HEK293 (cell line): ENCODE results near the gene JOSD1.

ENCODE experiments used
- GFI1B ChIP-seq: fragments of 450-650 bp; formaldehyde crosslinking; IDR thresholded peaks from 2 replicates; pipeline ENCODE4 v1.5.1; 2016; ENCODE audit warnings: missing biosample characterization, missing genetic modification characterization
- HOXC10 ChIP-seq: sonication (generic); formaldehyde crosslinking; IDR thresholded peaks from 2 replicates; pipeline ENCODE4 v1.8.1; 2023; ENCODE audit warnings: mild to moderate bottlenecking, missing genetic modification reagents
- IKZF3 ChIP-seq: fragments of 450-650 bp; IDR thresholded peaks from 2 replicates; pipeline ENCODE4 v1.5.0; 2018; ENCODE audit warnings: missing biosample characterization, mild to moderate bottlenecking, missing genetic modification characterization, moderate library complexity
- KLF1 ChIP-seq: fragments of 450-650 bp; formaldehyde crosslinking; IDR thresholded peaks from 2 replicates; pipeline ENCODE4 v1.5.1; 2016; ENCODE audit warnings: missing biosample characterization, missing genetic modification characterization
- KLF16 ChIP-seq: fragments of 450-650 bp; formaldehyde crosslinking; IDR thresholded peaks from 2 replicates; pipeline ENCODE4 v1.5.1; 2017; ENCODE audit warnings: missing biosample characterization, missing genetic modification characterization
- SCRT1 ChIP-seq: fragments of 450-650 bp; formaldehyde crosslinking; IDR thresholded peaks from 2 replicates; pipeline ENCODE4 v1.5.1; 2016; ENCODE audit warnings: missing biosample characterization, missing genetic modification characterization, borderline replicate concordance
- SP3 ChIP-seq: fragments of 450-650 bp; formaldehyde crosslinking; IDR thresholded peaks from 2 replicates; pipeline ENCODE4 v1.5.1; 2016; ENCODE audit warnings: missing biosample characterization, missing genetic modification characterization
- ZBTB7A ChIP-seq: fragments of 450-650 bp; formaldehyde crosslinking; IDR thresholded peaks from 2 replicates; pipeline ENCODE4 v1.5.1; 2016; ENCODE audit warnings: low read depth, missing biosample characterization, missing genetic modification characterization
- ZEB2 ChIP-seq: fragments of 450-650 bp; formaldehyde crosslinking; IDR thresholded peaks from 2 replicates; pipeline ENCODE4 v1.5.1; 2016; ENCODE audit warnings: missing biosample characterization, missing genetic modification characterization
- ZNF10 ChIP-seq: fragments of 450-650 bp; formaldehyde crosslinking; IDR thresholded peaks from 2 replicates; pipeline ENCODE4 v1.5.1; 2017; ENCODE audit warnings: missing biosample characterization, missing genetic modification characterization
- ZNF121 ChIP-seq: fragments of 450-650 bp; formaldehyde crosslinking; IDR thresholded peaks from 2 replicates; pipeline ENCODE4 v1.5.1; 2016; ENCODE audit warnings: missing biosample characterization, missing genetic modification characterization
- ZNF138 ChIP-seq: fragments of 450-650 bp; formaldehyde crosslinking; IDR thresholded peaks from 2 replicates; pipeline ENCODE4 v1.5.1; 2016; ENCODE audit warnings: missing biosample characterization, missing genetic modification characterization, borderline replicate concordance
- ZNF140 ChIP-seq: fragments of 450-650 bp; formaldehyde crosslinking; IDR thresholded peaks from 2 replicates; pipeline ENCODE4 v1.5.1; 2016; ENCODE audit warnings: missing biosample characterization, missing genetic modification characterization
- ZNF155 ChIP-seq: fragments of 450-650 bp; formaldehyde crosslinking; IDR thresholded peaks from 2 replicates; pipeline ENCODE4 v1.5.1; 2016; ENCODE audit warnings: missing biosample characterization, missing genetic modification characterization
- ZNF169 ChIP-seq: fragments of 450-650 bp; formaldehyde crosslinking; IDR thresholded peaks from 2 replicates; pipeline ENCODE4 v1.5.1; 2016; ENCODE audit warnings: missing biosample characterization, missing genetic modification characterization
- ZNF214 ChIP-seq: fragments of 450-650 bp; formaldehyde crosslinking; IDR thresholded peaks from 2 replicates; pipeline ENCODE4 v1.5.1; 2017; ENCODE audit warnings: missing biosample characterization, mild to moderate bottlenecking, missing genetic modification characterization, borderline replicate concordance
- ZNF248 ChIP-seq: fragments of 450-650 bp; formaldehyde crosslinking; IDR thresholded peaks from 2 replicates; pipeline ENCODE4 v1.5.1; 2017; ENCODE audit warnings: missing biosample characterization, missing genetic modification characterization
- ZNF274 ChIP-seq, 2 experiments: fragments of 200-500 bp in 1 of 2; fragments of 450-650 bp in 1 of 2; sonication (Bioruptor generic) in 1 of 2; formaldehyde crosslinking in 1 of 2; IDR thresholded peaks; 2 replicates each; pipeline versions ENCODE4 v1.5.1 to v1.6.1; 2014 to 2016; ENCODE audit warnings: borderline replicate concordance in 1 of 2, inconsistent platforms in 1 of 2, low read length in 1 of 2, missing biosample characterization in 1 of 2, missing genetic modification characterization in 1 of 2
- ZNF354C ChIP-seq: fragments of 450-650 bp; formaldehyde crosslinking; IDR thresholded peaks from 2 replicates; pipeline ENCODE4 v1.5.1; 2016; ENCODE audit warnings: missing biosample characterization, missing genetic modification characterization, low read depth, borderline replicate concordance
- ZNF404 ChIP-seq: fragments of 450-650 bp; formaldehyde crosslinking; IDR thresholded peaks from 2 replicates; pipeline ENCODE4 v1.5.1; 2017; ENCODE audit warnings: missing biosample characterization, missing genetic modification characterization
- ZNF501 ChIP-seq: fragments of 450-650 bp; formaldehyde crosslinking; IDR thresholded peaks from 2 replicates; pipeline ENCODE4 v1.5.1; 2016; ENCODE audit warnings: missing biosample characterization, missing genetic modification characterization
- ZNF555 ChIP-seq: fragments of 450-650 bp; formaldehyde crosslinking; conservative IDR thresholded peaks from 2 replicates; pipeline ENCODE4 v1.5.1; 2017; ENCODE audit warnings: missing biosample characterization, mild to moderate bottlenecking, missing genetic modification characterization, inconsistent platforms
- ZNF623 ChIP-seq: fragments of 450-650 bp; formaldehyde crosslinking; IDR thresholded peaks from 2 replicates; pipeline ENCODE4 v1.5.1; 2016; ENCODE audit warnings: missing biosample characterization, missing genetic modification characterization
- ZNF624 ChIP-seq: fragments of 450-650 bp; formaldehyde crosslinking; IDR thresholded peaks from 2 replicates; pipeline ENCODE4 v1.5.1; 2017; ENCODE audit warnings: missing biosample characterization, missing genetic modification characterization
- ZNF654 ChIP-seq: fragments of 450-650 bp; formaldehyde crosslinking; IDR thresholded peaks from 2 replicates; pipeline ENCODE4 v1.5.1; 2016; ENCODE audit warnings: low read depth, missing biosample characterization, missing genetic modification characterization
- ZNF664 ChIP-seq: fragments of 450-650 bp; formaldehyde crosslinking; IDR thresholded peaks from 2 replicates; pipeline ENCODE4 v1.5.1; 2016; ENCODE audit warnings: missing biosample characterization, missing genetic modification characterization
- ZNF701 ChIP-seq: fragments of 450-650 bp; formaldehyde crosslinking; IDR thresholded peaks from 2 replicates; pipeline ENCODE4 v1.5.1; 2016; ENCODE audit warnings: missing biosample characterization, missing genetic modification characterization
- TF ChIP-seq, protein P1 (sequence below): fragments of 450-650 bp; formaldehyde crosslinking; IDR thresholded peaks from 2 replicates; pipeline ENCODE4 v1.5.1; 2016; ENCODE audit warnings: missing biosample characterization, missing genetic modification characterization
- TF ChIP-seq, protein P2 (sequence below): fragments of 450-650 bp; formaldehyde crosslinking; IDR thresholded peaks from 2 replicates; pipeline ENCODE4 v1.5.1; 2017; ENCODE audit warnings: missing biosample characterization, missing genetic modification characterization
- TF ChIP-seq, protein P3 (sequence below): fragments of 450-650 bp; formaldehyde crosslinking; IDR thresholded peaks from 2 replicates; pipeline ENCODE4 v1.5.1; 2017; ENCODE audit warnings: missing biosample characterization, missing genetic modification characterization
- TF ChIP-seq, protein P4 (sequence below): fragments of 450-650 bp; formaldehyde crosslinking; IDR thresholded peaks from 2 replicates; pipeline ENCODE4 v1.5.1; 2016; ENCODE audit warnings: missing biosample characterization, missing genetic modification characterization
- TF ChIP-seq, protein P5 (sequence below): fragments of 450-650 bp; formaldehyde crosslinking; IDR thresholded peaks from 2 replicates; pipeline ENCODE4 v1.5.1; 2016; ENCODE audit warnings: missing biosample characterization, missing genetic modification characterization

The JOSD1 gene

DNA sequence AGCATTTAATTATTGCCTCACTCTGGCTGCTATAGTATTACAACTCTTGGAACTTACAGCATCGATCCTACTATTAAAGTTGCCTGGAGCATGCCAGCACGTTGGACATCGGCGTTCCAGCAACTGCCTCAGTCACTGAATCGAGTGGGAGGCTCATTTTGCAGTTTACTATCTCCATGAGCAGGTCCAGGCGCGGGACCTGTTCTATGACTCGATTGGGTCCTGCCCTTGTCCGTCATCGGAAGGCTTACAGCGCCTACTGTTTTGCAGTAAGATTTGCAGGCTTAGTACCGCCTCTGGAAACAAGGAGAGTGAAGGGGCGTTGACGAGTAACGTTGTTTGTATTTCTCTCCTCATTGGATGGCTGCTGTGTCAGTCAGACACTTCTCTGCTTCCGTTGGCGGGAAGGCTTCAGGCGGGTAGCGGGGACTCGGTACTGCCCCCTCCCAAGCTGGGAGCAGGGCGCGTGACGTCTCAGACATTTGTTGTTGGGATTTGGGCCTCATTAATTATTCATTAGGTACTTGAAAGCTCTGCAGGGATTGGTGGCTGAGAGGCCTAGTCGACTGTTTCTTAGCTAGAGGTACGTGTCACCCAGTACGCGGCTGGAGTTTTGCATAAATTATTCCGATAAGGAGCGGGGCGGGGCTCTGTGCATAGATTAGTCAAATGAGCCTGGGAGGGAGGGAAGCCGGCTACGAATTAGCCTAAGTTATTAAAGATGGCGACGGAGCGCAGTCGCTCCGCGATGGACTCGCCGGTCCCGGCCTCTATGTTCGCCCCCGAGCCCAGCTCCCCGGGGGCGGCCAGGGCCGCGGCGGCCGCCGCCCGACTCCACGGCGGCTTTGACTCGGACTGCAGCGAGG is 4.7 kb upstream of the JOSD1 start, which contains the start of gene GTPBP1 (continued):
- TF ChIP-seq, protein P1, sequence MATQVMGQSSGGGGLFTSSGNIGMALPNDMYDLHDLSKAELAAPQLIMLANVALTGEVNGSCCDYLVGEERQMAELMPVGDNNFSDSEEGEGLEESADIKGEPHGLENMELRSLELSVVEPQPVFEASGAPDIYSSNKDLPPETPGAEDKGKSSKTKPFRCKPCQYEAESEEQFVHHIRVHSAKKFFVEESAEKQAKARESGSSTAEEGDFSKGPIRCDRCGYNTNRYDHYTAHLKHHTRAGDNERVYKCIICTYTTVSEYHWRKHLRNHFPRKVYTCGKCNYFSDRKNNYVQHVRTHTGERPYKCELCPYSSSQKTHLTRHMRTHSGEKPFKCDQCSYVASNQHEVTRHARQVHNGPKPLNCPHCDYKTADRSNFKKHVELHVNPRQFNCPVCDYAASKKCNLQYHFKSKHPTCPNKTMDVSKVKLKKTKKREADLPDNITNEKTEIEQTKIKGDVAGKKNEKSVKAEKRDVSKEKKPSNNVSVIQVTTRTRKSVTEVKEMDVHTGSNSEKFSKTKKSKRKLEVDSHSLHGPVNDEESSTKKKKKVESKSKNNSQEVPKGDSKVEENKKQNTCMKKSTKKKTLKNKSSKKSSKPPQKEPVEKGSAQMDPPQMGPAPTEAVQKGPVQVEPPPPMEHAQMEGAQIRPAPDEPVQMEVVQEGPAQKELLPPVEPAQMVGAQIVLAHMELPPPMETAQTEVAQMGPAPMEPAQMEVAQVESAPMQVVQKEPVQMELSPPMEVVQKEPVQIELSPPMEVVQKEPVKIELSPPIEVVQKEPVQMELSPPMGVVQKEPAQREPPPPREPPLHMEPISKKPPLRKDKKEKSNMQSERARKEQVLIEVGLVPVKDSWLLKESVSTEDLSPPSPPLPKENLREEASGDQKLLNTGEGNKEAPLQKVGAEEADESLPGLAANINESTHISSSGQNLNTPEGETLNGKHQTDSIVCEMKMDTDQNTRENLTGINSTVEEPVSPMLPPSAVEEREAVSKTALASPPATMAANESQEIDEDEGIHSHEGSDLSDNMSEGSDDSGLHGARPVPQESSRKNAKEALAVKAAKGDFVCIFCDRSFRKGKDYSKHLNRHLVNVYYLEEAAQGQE (tag by site-specific recombination) = no peak
- TF ChIP-seq, protein P2, sequence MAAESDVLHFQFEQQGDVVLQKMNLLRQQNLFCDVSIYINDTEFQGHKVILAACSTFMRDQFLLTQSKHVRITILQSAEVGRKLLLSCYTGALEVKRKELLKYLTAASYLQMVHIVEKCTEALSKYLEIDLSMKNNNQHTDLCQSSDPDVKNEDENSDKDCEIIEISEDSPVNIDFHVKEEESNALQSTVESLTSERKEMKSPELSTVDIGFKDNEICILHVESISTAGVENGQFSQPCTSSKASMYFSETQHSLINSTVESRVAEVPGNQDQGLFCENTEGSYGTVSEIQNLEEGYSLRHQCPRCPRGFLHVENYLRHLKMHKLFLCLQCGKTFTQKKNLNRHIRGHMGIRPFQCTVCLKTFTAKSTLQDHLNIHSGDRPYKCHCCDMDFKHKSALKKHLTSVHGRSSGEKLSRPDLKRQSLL (tag by site-specific recombination) = peak; percentile 47; the same call in 1 of the 2 replicates
- no peak for TF ChIP-seq ZNF404 (tag by site-specific recombination)
- no peak for TF ChIP-seq ZNF121 (tag by site-specific recombination)
- no peak for TF ChIP-seq ZBTB7A (tag by site-specific recombination)
- TF ChIP-seq, protein P3, sequence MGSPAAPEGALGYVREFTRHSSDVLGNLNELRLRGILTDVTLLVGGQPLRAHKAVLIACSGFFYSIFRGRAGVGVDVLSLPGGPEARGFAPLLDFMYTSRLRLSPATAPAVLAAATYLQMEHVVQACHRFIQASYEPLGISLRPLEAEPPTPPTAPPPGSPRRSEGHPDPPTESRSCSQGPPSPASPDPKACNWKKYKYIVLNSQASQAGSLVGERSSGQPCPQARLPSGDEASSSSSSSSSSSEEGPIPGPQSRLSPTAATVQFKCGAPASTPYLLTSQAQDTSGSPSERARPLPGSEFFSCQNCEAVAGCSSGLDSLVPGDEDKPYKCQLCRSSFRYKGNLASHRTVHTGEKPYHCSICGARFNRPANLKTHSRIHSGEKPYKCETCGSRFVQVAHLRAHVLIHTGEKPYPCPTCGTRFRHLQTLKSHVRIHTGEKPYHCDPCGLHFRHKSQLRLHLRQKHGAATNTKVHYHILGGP (tag by site-specific recombination) = no peak
- no peak for TF ChIP-seq ZNF140 (tag by site-specific recombination)
- TF ChIP-seq ZNF664 (tag by site-specific recombination) = no peak
- TF ChIP-seq, protein P4, sequence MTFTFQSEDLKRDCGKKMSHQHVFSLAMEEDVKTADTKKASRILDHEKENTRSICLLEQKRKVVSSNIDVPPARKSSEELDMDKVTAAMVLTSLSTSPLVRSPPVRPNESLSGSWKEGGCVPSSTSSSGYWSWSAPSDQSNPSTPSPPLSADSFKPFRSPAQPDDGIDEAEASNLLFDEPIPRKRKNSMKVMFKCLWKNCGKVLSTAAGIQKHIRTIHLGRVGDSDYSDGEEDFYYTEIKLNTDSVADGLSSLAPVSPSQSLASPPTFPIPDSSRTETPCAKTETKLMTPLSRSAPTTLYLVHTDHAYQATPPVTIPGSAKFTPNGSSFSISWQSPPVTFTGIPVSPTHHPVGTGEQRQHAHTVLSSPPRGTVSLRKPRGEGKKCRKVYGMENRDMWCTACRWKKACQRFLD (tag by site-specific recombination) = no peak
- TF ChIP-seq GFI1B (tag by site-specific recombination) = no peak
- no peak for TF ChIP-seq ZNF654 (tag by site-specific recombination)
- TF ChIP-seq ZNF214 (tag by site-specific recombination) = no peak
- no peak for TF ChIP-seq KLF16 (tag by site-specific recombination)
- TF ChIP-seq ZNF555 (tag by site-specific recombination) = no peak
- no peak for TF ChIP-seq ZNF354C (tag by site-specific recombination)
- TF ChIP-seq HOXC10 = no peak
- TF ChIP-seq ZNF624 = no peak
- TF ChIP-seq ZNF169 (tag by site-specific recombination) = no peak
- peak; percentile 98 for TF ChIP-seq SP3 (tag by site-specific recombination)
- no peak for TF ChIP-seq ZNF701 (tag by site-specific recombination)
- TF ChIP-seq, protein P5, sequence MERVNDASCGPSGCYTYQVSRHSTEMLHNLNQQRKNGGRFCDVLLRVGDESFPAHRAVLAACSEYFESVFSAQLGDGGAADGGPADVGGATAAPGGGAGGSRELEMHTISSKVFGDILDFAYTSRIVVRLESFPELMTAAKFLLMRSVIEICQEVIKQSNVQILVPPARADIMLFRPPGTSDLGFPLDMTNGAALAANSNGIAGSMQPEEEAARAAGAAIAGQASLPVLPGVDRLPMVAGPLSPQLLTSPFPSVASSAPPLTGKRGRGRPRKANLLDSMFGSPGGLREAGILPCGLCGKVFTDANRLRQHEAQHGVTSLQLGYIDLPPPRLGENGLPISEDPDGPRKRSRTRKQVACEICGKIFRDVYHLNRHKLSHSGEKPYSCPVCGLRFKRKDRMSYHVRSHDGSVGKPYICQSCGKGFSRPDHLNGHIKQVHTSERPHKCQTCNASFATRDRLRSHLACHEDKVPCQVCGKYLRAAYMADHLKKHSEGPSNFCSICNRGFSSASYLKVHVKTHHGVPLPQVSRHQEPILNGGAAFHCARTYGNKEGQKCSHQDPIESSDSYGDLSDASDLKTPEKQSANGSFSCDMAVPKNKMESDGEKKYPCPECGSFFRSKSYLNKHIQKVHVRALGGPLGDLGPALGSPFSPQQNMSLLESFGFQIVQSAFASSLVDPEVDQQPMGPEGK (tag by site-specific recombination) = peak; percentile 94
- no peak for TF ChIP-seq ZNF248 (tag by site-specific recombination)
- no peak for TF ChIP-seq ZNF138 (tag by site-specific recombination)
- TF ChIP-seq ZNF501 (tag by site-specific recombination) = no peak
- peak; percentile 36; the same call in 1 of the 2 replicates for TF ChIP-seq IKZF3 (tag by site-specific recombination)
- no peak for TF ChIP-seq ZNF10
- TF ChIP-seq ZNF623 (tag by site-specific recombination) = no peak
- no peak for TF ChIP-seq SCRT1 (tag by site-specific recombination)
- peak; percentile 53 for TF ChIP-seq KLF1
- TF ChIP-seq ZNF155 (tag by site-specific recombination) = no peak
- TF ChIP-seq ZEB2 (tag by site-specific recombination) = peak; percentile 73
- TF ChIP-seq ZNF274 (IDR thresholded peaks at IDR 0.05; ENCODE audit: low read length) = no peak
- TF ChIP-seq ZNF274 (tag by site-specific recombination; IDR thresholded peaks at IDR 0.05; ENCODE audit: borderline replicate concordance) = no peak
